Sigmoid colon (tissue), 4 donors: ENCODE results near the gene RARG.

Experiments used
- CTCF ChIP-seq, 4 experiments: fragments of 450-650 bp in 3 of 4; fragments of 200-600 bp in 1 of 4; IDR thresholded peaks; one replicate each; pipeline ENCODE4 v1.5.1; 2016 to 2019; ENCODE audit warnings: antibody characterized with exemption in 4 of 4, mild to moderate bottlenecking in 3 of 4, moderate library complexity in 2 of 4
- EP300 ChIP-seq, 4 donors: sonication (generic); formaldehyde crosslinking; IDR thresholded peaks; one replicate each; pipeline ENCODE4 v1.6.1; 2017; ENCODE audit warnings: antibody characterized with exemption in 4 of 4
- POLR2AphosphoS5 ChIP-seq, 4 donors: sonication (generic); formaldehyde crosslinking; IDR thresholded peaks; one replicate each; pipeline ENCODE4 v1.6.1; 2017; ENCODE audit warnings: antibody characterized with exemption in 4 of 4

GRCh38 chr12:53214221-53214620 is 17.8 kb downstream of the RARG start:
- TF ChIP-seq EP300 (IDR thresholded peaks at IDR 0.05): no peak
- no peak for TF ChIP-seq CTCF (IDR thresholded peaks at IDR 0.05)
- TF ChIP-seq POLR2AphosphoS5 (IDR thresholded peaks at IDR 0.05): no peak
